Upper lobe of right lung (tissue), 1 donor: Measurements from ENCODE around the gene SARDH. TPM values are rescaled to one million over a fixed set of nuclear protein-coding genes. Genes with fewer than 3 reads are reported as not detected.
A peak's percentile ranks its signal among the peaks of the same experiment; 100 is the strongest.

ENCODE experiments used
- ATAC-seq: fragments of 200-7000 bp; cut with Tn5 transposase; one replicate; pipeline ENCODE4 v1.9.1; 2020; ENCODE audit warnings: mild to moderate bottlenecking, moderate library complexity
- DNase-seq: peaks from one replicate; pipeline ENCODE4 v3.0.0-alpha.2; 2020
- H3K27ac ChIP-seq: fragments of 200-600 bp; one replicate; pipeline ENCODE4 v1.8.0; 2022
- H3K27me3 ChIP-seq: fragments of 200-600 bp; one replicate; pipeline ENCODE4 v1.8.0; 2022; ENCODE audit warnings: mild to moderate bottlenecking
- H3K36me3 ChIP-seq: fragments of 200-600 bp; one replicate; pipeline ENCODE4 v1.8.0; 2022
- H3K4me1 ChIP-seq: fragments of 200-600 bp; one replicate; pipeline ENCODE4 v1.8.0; 2022
- H3K4me3 ChIP-seq: fragments of 200-600 bp; one replicate; pipeline ENCODE4 v1.8.0; 2022; ENCODE audit warnings: mild to moderate bottlenecking
- H3K9me3 ChIP-seq: fragments of 200-600 bp; one replicate; pipeline ENCODE4 v1.8.0; 2022
- intact Hi-C: fragments of 100-400 bp; cut with DNase I; formaldehyde crosslinking; loops from one replicate; pipeline ENCODE4 v1.11.0; 2022
- total RNA-seq: library from RNA; stranded (reverse); fragmentation: NEBNext Ultra II Directional; extraction: Animal tissue kit (Norgen Biotek cat#: 25700); gene quantifications from one replicate; pipeline ENCODE4 v1.2.1, GENCODE V29; 2021
- TF ChIP-seq, protein P1 (sequence below): fragments of 200-600 bp; IDR thresholded peaks from one replicate; pipeline ENCODE4 v1.8.0; 2022; ENCODE audit warnings: antibody characterized with exemption
- donor health status: DM: no; HTN: yes; CAD: no; lungs with severe emphysema.

SARDH gene
- total RNA-seq, 1 donor from 2014 or later = 6.8 TPM

- Histone ChIP-seq H3K9me3 (no peaks in the 10 kb centered on the region), H3K4me3 (no peak overlapping the region), H3K4me1 (peaks cover 3% of the 10 kb centered on the region), H3K36me3 (peaks cover 5% of the 10 kb centered on the region), H3K27ac (no peak overlapping the region), H3K27me3 (no peaks in the 10 kb centered on the region)
- DNase-seq (peak; percentile 46), ATAC-seq (no peak)
- intact Hi-C loops = no loop called here
- TF ChIP-seq, protein P1, sequence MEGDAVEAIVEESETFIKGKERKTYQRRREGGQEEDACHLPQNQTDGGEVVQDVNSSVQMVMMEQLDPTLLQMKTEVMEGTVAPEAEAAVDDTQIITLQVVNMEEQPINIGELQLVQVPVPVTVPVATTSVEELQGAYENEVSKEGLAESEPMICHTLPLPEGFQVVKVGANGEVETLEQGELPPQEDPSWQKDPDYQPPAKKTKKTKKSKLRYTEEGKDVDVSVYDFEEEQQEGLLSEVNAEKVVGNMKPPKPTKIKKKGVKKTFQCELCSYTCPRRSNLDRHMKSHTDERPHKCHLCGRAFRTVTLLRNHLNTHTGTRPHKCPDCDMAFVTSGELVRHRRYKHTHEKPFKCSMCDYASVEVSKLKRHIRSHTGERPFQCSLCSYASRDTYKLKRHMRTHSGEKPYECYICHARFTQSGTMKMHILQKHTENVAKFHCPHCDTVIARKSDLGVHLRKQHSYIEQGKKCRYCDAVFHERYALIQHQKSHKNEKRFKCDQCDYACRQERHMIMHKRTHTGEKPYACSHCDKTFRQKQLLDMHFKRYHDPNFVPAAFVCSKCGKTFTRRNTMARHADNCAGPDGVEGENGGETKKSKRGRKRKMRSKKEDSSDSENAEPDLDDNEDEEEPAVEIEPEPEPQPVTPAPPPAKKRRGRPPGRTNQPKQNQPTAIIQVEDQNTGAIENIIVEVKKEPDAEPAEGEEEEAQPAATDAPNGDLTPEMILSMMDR = no peak
Observed at GRCh38 chr9:133758228-133758627, 20.1 kb upstream of the SARDH start.

- ATAC-seq = no peak
- H3K27ac ChIP-seq = peak overlapping the region; percentile 11
Observed at GRCh38 chr9:133754688-133755227, 16.6 kb upstream of the SARDH start.

DNA sequence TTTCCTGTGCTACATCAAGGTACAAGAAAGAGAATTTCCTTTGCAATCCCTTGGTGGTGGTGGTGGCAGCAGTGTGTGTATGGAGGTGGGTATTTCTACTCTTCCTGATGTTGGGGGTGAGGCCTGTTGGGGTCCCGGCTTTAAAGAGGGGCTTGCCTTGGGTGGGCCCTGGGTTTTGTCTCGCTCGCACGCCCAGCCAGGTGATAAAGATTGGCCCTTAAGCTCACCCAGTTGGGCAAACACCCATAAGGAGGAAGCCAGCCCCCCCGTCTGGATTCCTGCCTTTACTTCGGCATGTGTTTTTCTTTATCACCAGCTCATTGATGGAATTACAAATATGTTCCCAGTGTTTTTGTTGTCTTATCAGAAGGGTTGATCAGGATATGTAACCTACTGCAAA, 16.0 kb upstream of the SARDH start:
- Histone ChIP-seq H3K27ac (no peak overlapping the region), H3K4me3 (no peak overlapping the region), H3K9me3 (no peaks in the 10 kb centered on the region), H3K36me3 (no peaks in the 10 kb centered on the region), H3K4me1 (peaks cover 3% of the 10 kb centered on the region), H3K27me3 (peaks cover 5% of the 10 kb centered on the region)
- intact Hi-C loops = no loop called here
- TF ChIP-seq, protein P1 = no peak
- DNase-seq = peak; percentile 39
- no peak for ATAC-seq

More at GRCh38 chr9:133754688-133755227, 16.6 kb upstream of the SARDH start:
- H3K9me3 ChIP-seq = no peaks in the 10 kb centered on the region
- H3K4me1 ChIP-seq = peaks cover 3% of the 10 kb centered on the region
- TF ChIP-seq, protein P1 = no peak
- no peak overlapping the region for H3K4me3 ChIP-seq
- no peaks in the 10 kb centered on the region for H3K36me3 ChIP-seq
- DNase-seq = peak; percentile 22
- H3K27me3 ChIP-seq = peaks cover under 1% of the 10 kb centered on the region
- intact Hi-C loops = no loop called here

- Histone ChIP-seq H3K4me3 (no peak overlapping the region), H3K9me3 (no peaks in the 10 kb centered on the region), H3K27ac (no peak overlapping the region), H3K4me1 (peaks cover 3% of the 10 kb centered on the region), H3K27me3 (peaks cover 5% of the 10 kb centered on the region), H3K36me3 (no peaks in the 10 kb centered on the region)
- intact Hi-C loops = no loop called here
- no peak for DNase-seq
- no peak for ATAC-seq
- TF ChIP-seq, protein P1 = no peak
Observed at GRCh38 chr9:133752739-133753446, 14.7 kb upstream of the SARDH start.

GRCh38 chr9:133750982-133751649, 13.0 kb upstream of the SARDH start:
- intact Hi-C loops = no loop called here
- Histone ChIP-seq H3K4me1 (peaks cover 3% of the 10 kb centered on the region), H3K27ac (no peak overlapping the region), H3K4me3 (no peak overlapping the region), H3K9me3 (no peaks in the 10 kb centered on the region), H3K27me3 (peaks cover 10% of the 10 kb centered on the region), H3K36me3 (no peaks in the 10 kb centered on the region)
- TF ChIP-seq, protein P1 = no peak
- peak; percentile 56 for ATAC-seq
- DNase-seq = peak; percentile 64
